HG03103 (cell line): ENCODE measurements around the gene TXNL1.
"Not testable (repeated sequence)": the region's sequence is repeated elsewhere in the genome, so short reads cannot be mapped to it uniquely, and the experiment has no call there.

Experiments
- ATAC-seq: cut with Tn5 transposase; IDR thresholded peaks from one replicate; pipeline ENCODE4 v1.9.1; 2021; ENCODE audit warnings: low read depth; ENCODE audit not compliant: unreplicated experiment

Gene TXNL1

GRCh38 chr18:56572267-56572666, 66.1 kb downstream of the TXNL1 start:
- ATAC-seq: not testable (repeated sequence)

GRCh38 chr18:56570978-56571377, 67.4 kb downstream of the TXNL1 start:
- no peak for ATAC-seq

- no peak for ATAC-seq
These were observed 69.0 kb downstream of the TXNL1 start for GRCh38 chr18:56569416-56569815.

GRCh38 chr18:56568986-56569385, 69.4 kb downstream of the TXNL1 start:
- ATAC-seq: no peak

GRCh38 chr18:56565551-56566345, 72.6 kb downstream of the TXNL1 start:
- no peak for ATAC-seq

GRCh38 chr18:56565046-56565445, 73.3 kb downstream of the TXNL1 start:
- no peak for ATAC-seq

- no peak for ATAC-seq
These were observed 74.8 kb downstream of the TXNL1 start for GRCh38 chr18:56563568-56563967.

GRCh38 chr18:56562479-56562878, 75.9 kb downstream of the TXNL1 start:
- no peak for ATAC-seq

GRCh38 chr18:56560992-56561391, 77.4 kb downstream of the TXNL1 start:
- no peak for ATAC-seq

- ATAC-seq: no peak
These were observed 79.3 kb downstream of the TXNL1 start for GRCh38 chr18:56559044-56559443.

- no peak for ATAC-seq
These were observed 81.5 kb downstream of the TXNL1 start for GRCh38 chr18:56556907-56557306.

- ATAC-seq: no peak
These were observed 88.3 kb downstream of the TXNL1 start for GRCh38 chr18:56550121-56550520.
